ENCODE data around the gene B3GNT9. TPM values are rescaled to one million over a fixed set of nuclear protein-coding genes. Genes with fewer than 3 reads are reported as not detected.

B3GNT9 gene
- total RNA-seq (2021; fragmentation: NEBNext Ultra II Directional; extraction: Animal tissue kit (Norgen Biotek cat#: 25700)) = 3.5 and 4.7 TPM in 2 replicates
- polyA plus RNA-seq (2011; rRNA removed) = 9.0 and 10.2 TPM in 2 replicates
- polyA plus RNA-seq (2011; cell fraction: cytosol; rRNA removed) = 8.5 TPM
- polyA plus RNA-seq (2011; cell fraction: nucleus; rRNA removed) = 7.6 TPM
- 3.4 to 6.6 TPM (median 5.1 TPM) in 4 replicates for polyA plus RNA-seq (2012, experiment 1 of 2)
- 4.4 TPM for polyA plus RNA-seq (2012, experiment 2 of 2)
- 3.9 TPM for polyA plus RNA-seq (2013, experiment 1 of 2)
- polyA plus RNA-seq (2013, experiment 2 of 2) = 4.1 TPM
- polyA minus RNA-seq (2011; rRNA and poly(A)+ RNA removed) = 5.1 and 6.2 TPM in 2 replicates
- 6.9 TPM for polyA minus RNA-seq (2011; cell fraction: cytosol; rRNA and poly(A)+ RNA removed)
- polyA minus RNA-seq (2011; cell fraction: nucleus; rRNA and poly(A)+ RNA removed) = 7.0 TPM
- long read RNA-seq, experiment 1, partial matches to known transcripts = 3 of 3 reads
- long read RNA-seq, experiment 1, other reads (novel, unspliced or antisense) = 0 of 3 reads
- long read RNA-seq, experiment 2 = 0 reads

GRCh38 chr16:67150833-67151396 lies at the start of gene B3GNT9:
B3GNT9 (minus strand) TSS chr16:67150998; CDS start chr16:67150485, 513 bp downstream.
- ChIA-PET CTCF (ENCODE audit: partially characterized antibody) (interaction anchor here (0.6 to 14.1 kb wide), 25 partner anchors 10 to 363 kb away, joined by 3 to 291 read pairs (median 4); partner anchors contain the start of genes CES3, FBXL8, HSF4 and NOL3), POLR2A (ENCODE audit: partially characterized antibody) (interaction anchor here (0.8 to 2.5 kb wide), 11 partner anchors 10 to 175 kb away, joined by 3 to 12 read pairs (median 4); partner anchors contain the start of gene HSF4)
- Histone ChIP-seq H3K27ac (ENCODE audit: low read depth, low read length) (no peak within 1 kb of the TSS), H3K23me2 (ENCODE audit: low read depth, low read length) (peaks cover 17% of the 10 kb centered on the region; the same call in 1 of the 2 replicates), H2AFZ (ENCODE audit: low read length) (peak within 1 kb of the TSS; percentile 95; the same call in 1 of the 2 replicates), H3K14ac (ENCODE audit: insufficient read length) (no peak within 1 kb of the TSS), H3K18ac (ENCODE audit: extremely low read depth, low read length) (peak within 1 kb of the TSS; percentile 97), H4K5ac (ENCODE audit: insufficient read length, low read depth, low read length) (peak within 1 kb of the TSS; percentile 83), H3K4me2 (ENCODE audit: insufficient read depth in 1 of 2, low read depth in 2 of 2, low read length in 2 of 2) (peak within 1 kb of the TSS; percentile 80 to 92), H2BK5ac (ENCODE audit: low read depth, low read length) (no peak within 1 kb of the TSS; the same call in 1 of the 2 replicates), H4K8ac (ENCODE audit: extremely low read depth, insufficient read depth, low read length) (peak within 1 kb of the TSS; percentile 96), H3K9me3 (ENCODE audit: insufficient read depth in 2 of 2, low read depth in 1 of 2, low read length in 1 of 2) (no peaks in the 10 kb centered on the region; a peak in 1 of 4 replicates), H2AK5ac (ENCODE audit: low read depth, low read length) (no peak within 1 kb of the TSS), H3K79me2 (ENCODE audit: control insufficient read depth in 1 of 2, insufficient read depth in 2 of 2, low read length in 2 of 2) (no peaks in the 10 kb centered on the region), H3K4me3 (ENCODE audit: extremely low read depth in 1 of 4, insufficient read depth in 2 of 4, low read depth in 3 of 4, low read length in 4 of 4) (peak within 1 kb of the TSS; percentile 62 to 75 (median 72)), H3K4me1 (replicated peaks in 1 of 4; ENCODE audit: control insufficient read depth in 3 of 4, insufficient read depth in 4 of 4, low read length in 3 of 4) (peaks cover 0 to 13% (median 9%) of the 10 kb centered on the region in 4 experiments; a peak in 5 of 7 replicates), H2BK12ac (ENCODE audit: low read depth, low read length) (peak within 1 kb of the TSS; percentile 39; the same call in 1 of the 2 replicates), H3K36me3 (ENCODE audit: control insufficient read depth in 2 of 4, insufficient read depth in 4 of 4, low read length in 3 of 4) (peaks cover 8 to 15% (median 12%) of the 10 kb centered on the region in 4 experiments; a peak in 5 of 8 replicates), H3K9ac (replicated peaks in 1 of 4; ENCODE audit: extremely low read depth in 1 of 4, low read depth in 3 of 4, low read length in 3 of 4) (peak within 1 kb of the TSS in 3 of 4 experiments; percentile 15 to 45 (median 42); a peak in 5 of 7 replicates), H2BK120ac (replicated peaks; ENCODE audit: low read depth, low read length) (peak within 1 kb of the TSS; percentile 75), H3K23ac (ENCODE audit: insufficient read length) (no peak within 1 kb of the TSS), H3K27me3 (replicated peaks in 1 of 4; ENCODE audit: control insufficient read depth in 3 of 4, extremely low read depth in 1 of 4, insufficient read depth in 3 of 4, low read length in 3 of 4) (peaks cover 34 to 56% (median 47%) of the 10 kb centered on the region in 4 experiments), H2BK20ac (ENCODE audit: low read length) (no peak within 1 kb of the TSS), H2BK15ac (ENCODE audit: low read length) (peak within 1 kb of the TSS; percentile 97; the same call in 1 of the 2 replicates), H3K56ac (replicated peaks; ENCODE audit: insufficient read length, low read depth, low read length) (peak within 1 kb of the TSS; percentile 39), H4K91ac (replicated peaks; ENCODE audit: insufficient read length, low read length) (no peak within 1 kb of the TSS), H4K20me1 (replicated peaks in 1 of 2; ENCODE audit: control insufficient read depth in 1 of 2, insufficient read depth in 2 of 2, low read length in 2 of 2) (peaks cover 6 to 30% of the 10 kb centered on the region in 2 experiments), H3K79me1 (ENCODE audit: low read depth, low read length) (no peaks in the 10 kb centered on the region), H3K4ac (replicated peaks; ENCODE audit: insufficient read length, low read depth, low read length) (peak within 1 kb of the TSS; percentile 47)
- 2% methylated on average over 33 of the region's 34 CpGs; no CpG with 5 or more reads in 1 of the 2 experiments for WGBS, 2 experiments (ENCODE audit: extremely low coverage in 1 of 2, insufficient coverage in 1 of 2, insufficient read length in 1 of 2, insufficient replicate concordance in 2 of 2, low coverage in 1 of 2, low lambda C conversion rate in 2 of 2, missing lambda C conversion rate in 1 of 2)
- DNase-seq (ENCODE audit: low read depth in 1 of 2, low spot score in 2 of 2) (peak in 1 of 2 experiments; percentile 88), FAIRE-seq (no peak)
- 0 out of 4 replicates have a peak, but pooled peaks of 1 of the 2 experiments have one; percentile 20 for TF ChIP-seq HDAC2 (IDR thresholded peaks at IDR 0.05; ENCODE audit: borderline replicate concordance in 1 of 2, low read depth in 2 of 2, low read length in 2 of 2)
- no peak for TF ChIP-seq RAD21 (IDR thresholded peaks at IDR 0.05 in 1 of 2, conservative IDR thresholded peaks at IDR 0.05 in 1 of 2; ENCODE audit: low read depth in 2 of 2, low read length in 2 of 2)
- TF ChIP-seq EGR1 (IDR thresholded peaks at IDR 0.05; ENCODE audit: borderline replicate concordance, low read depth, low read length) = no peak
- peak; percentile 78; the same call in 1 of the 2 replicates for TF ChIP-seq MAX (IDR thresholded peaks at IDR 0.05)
- TF ChIP-seq YY1 (IDR thresholded peaks at IDR 0.05; ENCODE audit: low read depth, low read length) = 0 out of 2 replicates have a peak, but pooled peaks have one; percentile 36
- 0 out of 2 replicates have a peak, but pooled peaks have one; percentile 59 for TF ChIP-seq ATF3 (IDR thresholded peaks at IDR 0.05; ENCODE audit: insufficient read depth, low read depth, low read length)
